Natural killer cell (primary cell): ENCODE results near the gene PXDN. TPM values are rescaled to one million over a fixed set of nuclear protein-coding genes. Genes with fewer than 3 reads are reported as not detected.

Experiments
- ATAC-seq, 3 donors: fragments of 150-1000 bp in 2 of 3; fragments of 200-7000 bp in 1 of 3; cut with Tn5 transposase; 1 replicate in 1 of 3; 2 replicates in 2 of 3; pipeline ENCODE4 v1.10.0; 2021; ENCODE audit warnings: mild to moderate bottlenecking in 2 of 3, moderate library complexity in 2 of 3
- DNase-seq, 2 donors: peaks; one replicate each; pipeline versions ENCODE4 v3.0.0 to v3.0.0-alpha.2; 2013 to 2021; ENCODE audit warnings: mixed read lengths in 1 of 2
- H3K27ac ChIP-seq: one replicate; pipeline ENCODE4 v1.5.1; 2013; ENCODE audit warnings: mild to moderate bottlenecking, low read length
- H3K27me3 ChIP-seq: one replicate; pipeline ENCODE4 v1.6.1; 2013; ENCODE audit warnings: low read length; ENCODE audit not compliant: control insufficient read depth, insufficient read depth
- H3K36me3 ChIP-seq: one replicate; pipeline ENCODE4 v1.6.1; 2013; ENCODE audit warnings: low read length; ENCODE audit not compliant: control insufficient read depth, insufficient read depth
- H3K4me1 ChIP-seq: one replicate; pipeline ENCODE4 v1.6.1; 2013; ENCODE audit warnings: low read length; ENCODE audit not compliant: control insufficient read depth, insufficient read depth
- H3K4me3 ChIP-seq: one replicate; pipeline ENCODE4 v1.5.1; 2013; ENCODE audit warnings: low read length
- H3K9me3 ChIP-seq: one replicate; pipeline ENCODE4 v1.6.1; 2013; ENCODE audit warnings: low read length; ENCODE audit not compliant: control insufficient read depth, insufficient read depth
- H3K27ac Mint-ChIP-seq, 2 donors: one replicate each; pipeline ENCODE4 v1.8.0; 2022; ENCODE audit warnings: mild to moderate bottlenecking in 2 of 2, mixed read lengths in 2 of 2, moderate library complexity in 1 of 2
- H3K27me3 Mint-ChIP-seq, 2 donors: one replicate each; pipeline ENCODE4 v1.8.0; 2022; ENCODE audit warnings: low read depth in 2 of 2, mixed read lengths in 2 of 2
- H3K36me3 Mint-ChIP-seq: one replicate; pipeline ENCODE4 v1.8.0; 2022; ENCODE audit warnings: mixed read lengths
- H3K4me1 Mint-ChIP-seq, 2 donors: one replicate each; pipeline ENCODE4 v1.8.0; 2022; ENCODE audit warnings: mixed read lengths in 2 of 2
- H3K4me3 Mint-ChIP-seq: one replicate; pipeline ENCODE4 v1.8.0; 2022; ENCODE audit warnings: mild to moderate bottlenecking, moderate library complexity, mixed read lengths
- H3K9me3 Mint-ChIP-seq, 2 donors: one replicate each; pipeline ENCODE4 v1.8.0; 2022; ENCODE audit warnings: mixed read lengths in 2 of 2
- WGBS: methylation state at CpG from one replicate; pipeline ENCODE4 v1.1.7; 2013; ENCODE audit warnings: missing lambda C conversion rate; ENCODE audit not compliant: insufficient coverage; 5-methylcytosine and 5-hydroxymethylcytosine counted together
- intact Hi-C: fragments of 100-400 bp; cut with micrococcal nuclease; formaldehyde crosslinking; loops from one replicate; pipeline ENCODE4 v1.14.2; 2022
- total RNA-seq, 4 donors: library from RNA; stranded (reverse); fragments of 120-200 nt in 1 of 4; gene quantifications; one replicate each; pipeline versions ENCODE4 v1.2.3 to v1.2.4, GENCODE V29; 2013 to 2022
- TF ChIP-seq, protein P1 (sequence below): fragments of 200-600 bp; IDR thresholded peaks from one replicate; pipeline ENCODE4 v1.8.0; 2022; ENCODE audit warnings: antibody characterized with exemption

PXDN gene
- total RNA-seq, 3 donors from 2014 or later (not counting 1 experiment from before 2014, with no cell fraction given): 2.1 to 3.7 (median 2.5) TPM

DNA sequence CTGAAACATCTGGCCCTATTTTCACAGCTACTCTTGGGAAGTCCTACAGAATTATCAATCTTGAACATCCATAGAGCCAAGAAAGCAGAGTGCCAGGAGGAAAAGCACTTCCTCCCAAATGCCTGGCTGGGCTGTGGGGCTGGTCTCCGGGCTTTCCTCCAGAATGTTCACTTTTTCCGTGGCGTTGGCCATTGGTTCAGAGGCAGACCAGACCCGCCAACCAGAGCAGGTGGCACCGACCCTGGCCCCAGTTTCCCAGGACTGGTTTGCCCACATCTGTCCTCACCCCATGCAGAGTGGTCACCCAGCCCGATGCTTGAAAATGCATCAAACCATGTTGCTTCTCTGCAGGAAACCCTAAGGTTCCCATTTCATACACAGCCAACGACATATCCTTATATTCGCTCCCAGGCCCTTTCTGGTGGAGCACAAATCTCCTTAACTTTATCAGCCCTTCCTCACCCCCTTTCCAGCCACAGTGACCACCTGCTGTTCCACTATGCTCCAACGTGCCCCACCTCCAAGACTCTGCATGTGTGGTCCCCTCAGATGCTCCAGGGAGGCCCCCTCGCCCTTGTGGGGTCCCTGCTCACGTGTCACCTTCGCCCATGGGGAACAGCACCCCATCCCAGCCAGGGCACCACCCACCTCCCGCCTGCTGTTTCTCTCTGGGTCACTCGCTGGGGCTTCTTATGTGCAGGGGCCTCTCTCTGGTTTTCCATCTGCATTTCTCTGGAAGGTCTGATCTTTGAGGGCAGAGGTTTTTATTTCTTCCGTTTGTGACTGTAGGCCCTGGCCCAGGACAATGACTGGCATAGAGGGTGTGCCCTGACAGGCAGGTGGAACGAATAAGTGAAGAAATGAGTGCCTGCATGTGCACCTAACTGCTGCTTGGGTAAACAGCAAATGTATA is 92.9 kb downstream of the PXDN start:
- no peak overlapping the region for H3K27ac Mint-ChIP-seq
- ATAC-seq: no peak
- intact Hi-C loops: no loop called here

DNA sequence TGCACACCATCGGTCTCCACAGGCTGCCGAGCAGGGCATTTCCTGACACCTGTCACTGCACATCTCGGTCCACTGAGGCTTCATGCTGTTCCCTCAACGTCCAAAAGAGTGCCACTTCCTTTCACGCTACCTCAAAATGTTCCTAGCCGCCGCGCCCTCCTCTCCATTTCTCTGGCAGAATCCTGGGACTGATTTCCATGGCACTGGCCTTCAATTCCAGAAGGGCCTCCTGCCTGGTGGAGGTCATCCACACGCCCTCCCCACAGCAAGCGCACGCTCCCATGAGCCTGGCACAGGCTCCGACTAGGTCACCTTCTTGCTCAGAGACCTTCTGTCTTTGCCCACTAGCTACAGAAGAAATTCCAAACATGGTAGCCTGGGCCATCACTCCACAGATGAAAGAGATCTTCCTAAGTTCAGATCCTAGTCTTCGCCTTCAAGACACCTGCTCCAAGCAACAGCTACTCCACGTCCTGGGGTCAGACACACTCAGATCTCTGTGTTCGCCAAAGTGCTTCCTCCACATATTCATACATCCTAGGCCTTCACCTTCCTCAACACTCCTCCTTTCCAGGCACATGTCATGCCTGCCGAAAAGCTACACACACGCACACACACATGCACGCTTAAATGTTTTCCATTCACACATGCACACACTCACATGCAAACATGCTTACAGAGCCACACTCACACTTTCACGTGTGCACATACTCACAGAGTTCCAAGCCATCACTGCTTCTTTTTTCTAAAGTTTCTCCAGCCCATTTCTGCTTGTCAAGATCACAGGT is 94.0 kb downstream of the PXDN start:
- Mint-ChIP-seq H3K9me3 (no peaks in the 10 kb centered on the region), H3K27ac (no peak overlapping the region), H3K36me3 (no peaks in the 10 kb centered on the region), H3K4me3 (no peak overlapping the region), H3K27me3 (no peaks in the 10 kb centered on the region), H3K4me1 (no peaks in the 10 kb centered on the region)
- DNase-seq: no peak
- no peaks in the 10 kb centered on the region for H3K36me3 ChIP-seq
- H3K4me3 ChIP-seq: no peak overlapping the region
- H3K4me1 ChIP-seq: no peaks in the 10 kb centered on the region
- WGBS: 85% methylated on average over 19 of the region's 19 CpGs
- H3K27ac ChIP-seq: no peak overlapping the region
- no peaks in the 10 kb centered on the region for H3K9me3 ChIP-seq
- intact Hi-C loops: no loop called here
- no peak for ATAC-seq
- TF ChIP-seq, protein P1, sequence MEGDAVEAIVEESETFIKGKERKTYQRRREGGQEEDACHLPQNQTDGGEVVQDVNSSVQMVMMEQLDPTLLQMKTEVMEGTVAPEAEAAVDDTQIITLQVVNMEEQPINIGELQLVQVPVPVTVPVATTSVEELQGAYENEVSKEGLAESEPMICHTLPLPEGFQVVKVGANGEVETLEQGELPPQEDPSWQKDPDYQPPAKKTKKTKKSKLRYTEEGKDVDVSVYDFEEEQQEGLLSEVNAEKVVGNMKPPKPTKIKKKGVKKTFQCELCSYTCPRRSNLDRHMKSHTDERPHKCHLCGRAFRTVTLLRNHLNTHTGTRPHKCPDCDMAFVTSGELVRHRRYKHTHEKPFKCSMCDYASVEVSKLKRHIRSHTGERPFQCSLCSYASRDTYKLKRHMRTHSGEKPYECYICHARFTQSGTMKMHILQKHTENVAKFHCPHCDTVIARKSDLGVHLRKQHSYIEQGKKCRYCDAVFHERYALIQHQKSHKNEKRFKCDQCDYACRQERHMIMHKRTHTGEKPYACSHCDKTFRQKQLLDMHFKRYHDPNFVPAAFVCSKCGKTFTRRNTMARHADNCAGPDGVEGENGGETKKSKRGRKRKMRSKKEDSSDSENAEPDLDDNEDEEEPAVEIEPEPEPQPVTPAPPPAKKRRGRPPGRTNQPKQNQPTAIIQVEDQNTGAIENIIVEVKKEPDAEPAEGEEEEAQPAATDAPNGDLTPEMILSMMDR: no peak
- no peaks in the 10 kb centered on the region for H3K27me3 ChIP-seq

More for the DNA sequence above, 92.9 kb downstream of the PXDN start:
- H3K4me1 Mint-ChIP-seq: no peaks in the 10 kb centered on the region
- Histone ChIP-seq H3K27ac (no peak overlapping the region), H3K4me1 (no peaks in the 10 kb centered on the region), H3K4me3 (no peak overlapping the region), H3K27me3 (no peaks in the 10 kb centered on the region), H3K36me3 (no peaks in the 10 kb centered on the region), H3K9me3 (no peaks in the 10 kb centered on the region)
- H3K4me3 Mint-ChIP-seq: no peak overlapping the region
- DNase-seq: no peak
- no peaks in the 10 kb centered on the region for H3K9me3 Mint-ChIP-seq
- WGBS: 82% methylated on average over 16 of the region's 16 CpGs
- TF ChIP-seq, protein P1: no peak
- no peaks in the 10 kb centered on the region for H3K27me3 Mint-ChIP-seq
- no peaks in the 10 kb centered on the region for H3K36me3 Mint-ChIP-seq

DNA sequence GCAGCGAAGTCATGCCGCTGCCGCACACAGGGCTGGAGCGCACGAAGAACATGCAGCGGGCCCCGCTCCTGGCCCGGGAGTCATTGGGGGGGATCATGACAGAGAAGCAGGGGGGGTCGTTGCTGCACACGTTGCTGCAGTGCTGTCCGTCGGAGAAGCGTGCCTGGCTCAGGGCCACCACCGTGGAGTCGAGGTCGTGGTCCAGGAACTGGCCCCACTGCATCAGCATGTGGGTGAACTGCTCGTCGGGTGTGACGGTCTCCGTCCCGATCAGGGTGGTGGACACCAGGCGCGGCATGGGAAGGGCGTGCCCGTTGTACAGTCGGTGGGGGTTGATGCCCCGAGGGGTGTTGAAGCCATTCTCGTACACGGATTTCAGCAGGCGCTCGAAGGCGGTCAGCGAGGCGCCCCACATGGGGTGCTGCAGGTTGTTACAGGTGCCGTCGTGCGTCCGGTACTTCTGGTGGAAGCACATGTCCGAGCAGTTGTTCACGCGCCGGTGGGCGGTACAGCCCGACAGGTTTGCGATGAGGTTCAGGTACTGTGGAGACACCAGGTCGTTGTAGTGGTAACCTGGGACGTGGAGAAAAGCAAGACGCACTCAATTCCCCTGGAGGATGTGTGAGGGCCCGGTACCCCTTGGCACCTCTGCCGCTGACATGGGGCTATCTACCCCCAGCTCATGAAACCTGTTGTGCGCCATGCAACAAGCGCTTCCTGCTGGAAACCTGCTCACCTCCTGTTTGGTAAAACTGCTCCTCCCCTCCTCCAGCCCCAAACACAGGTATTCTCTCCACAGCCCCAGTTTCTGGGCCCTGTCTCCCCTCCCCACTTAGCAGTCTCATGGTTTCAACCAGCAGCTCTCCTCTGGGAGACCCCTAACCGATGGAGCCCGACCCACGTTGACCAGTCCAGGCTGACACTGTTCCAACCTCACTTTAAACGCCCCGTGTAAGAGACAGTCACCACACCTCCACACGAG is 94.9 kb downstream of the PXDN start:
- Histone ChIP-seq H3K4me3 (no peak overlapping the region), H3K9me3 (no peaks in the 10 kb centered on the region), H3K27ac (no peak overlapping the region), H3K4me1 (no peaks in the 10 kb centered on the region), H3K36me3 (no peaks in the 10 kb centered on the region), H3K27me3 (no peaks in the 10 kb centered on the region)
- ATAC-seq: no peak
- no peak for DNase-seq
- no peaks in the 10 kb centered on the region for H3K4me1 Mint-ChIP-seq
- WGBS: 95% methylated on average over 58 of the region's 58 CpGs
- no peak overlapping the region for H3K27ac Mint-ChIP-seq
- no peak overlapping the region for H3K4me3 Mint-ChIP-seq
- TF ChIP-seq, protein P1: no peak
- intact Hi-C loops: no loop called here
- no peaks in the 10 kb centered on the region for H3K27me3 Mint-ChIP-seq
- H3K36me3 Mint-ChIP-seq: no peaks in the 10 kb centered on the region
- no peaks in the 10 kb centered on the region for H3K9me3 Mint-ChIP-seq
